ENCODE data around the gene USP16.
"Not testable (repeated sequence)": the region's sequence is repeated elsewhere in the genome, so short reads cannot be mapped to it uniquely, and the experiment has no call there.

USP16 gene

GRCh38 chr21:29024474-29025327 is at the start of gene USP16:
Gene USP16, plus strand, starts transcription at chr21:29024668. Its CDS starts 3,246 bp downstream, at chr21:29027914.
- peak; percentile 86 to 97 (median 91) for DNase-seq (ENCODE audit: low read depth in 2 of 3, low spot score in 1 of 3)

GRCh38 chr21:28975397-28975796 is 49.1 kb upstream of the USP16 start:
- no peak for DNase-seq (ENCODE audit: low read depth in 2 of 3, low spot score in 1 of 3)

DNA sequence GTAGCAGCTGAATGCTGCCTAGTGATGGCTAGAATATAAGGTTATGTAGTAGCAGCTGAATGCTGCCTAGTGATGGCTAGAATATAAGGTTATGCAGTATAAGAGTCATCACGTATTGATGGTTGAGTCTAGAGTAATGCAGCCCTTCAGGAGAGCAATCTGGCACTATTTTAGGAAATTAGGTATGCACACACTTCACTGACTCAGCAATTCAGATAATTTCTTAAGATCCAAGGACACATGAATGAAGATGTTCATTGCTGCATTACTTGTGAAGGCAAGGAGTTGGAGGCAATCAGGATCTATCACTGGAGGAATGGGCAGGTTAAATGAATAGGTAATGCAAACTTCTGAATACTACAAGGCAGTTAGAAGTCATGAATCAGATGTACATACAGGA is 45.4 kb upstream of the USP16 start:
- DNase-seq (ENCODE audit: low read depth in 2 of 3, low spot score in 1 of 3): no peak

GRCh38 chr21:28982637-28983036 is 41.8 kb upstream of the USP16 start:
- DNase-seq (ENCODE audit: low read depth in 2 of 3, low spot score in 1 of 3): no peak

DNA sequence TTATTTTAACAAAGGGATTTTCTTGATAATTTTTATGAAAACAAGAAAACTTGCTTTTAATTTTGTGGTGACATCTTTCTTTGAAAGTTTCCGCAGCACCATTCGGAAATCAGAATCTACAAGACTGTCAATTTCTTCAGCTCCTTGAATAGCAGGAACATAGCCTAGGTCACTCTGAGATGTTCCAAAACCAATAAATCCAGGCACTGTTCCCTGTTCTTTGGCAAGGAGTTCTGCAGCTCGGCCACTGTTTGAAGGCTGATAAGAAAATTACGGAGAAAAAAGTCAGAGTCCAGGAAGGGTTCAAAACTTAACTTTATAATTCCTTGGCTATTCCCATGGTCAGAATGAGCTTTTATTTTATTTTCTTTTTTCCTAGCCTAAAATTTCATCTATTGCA is 37.8 kb upstream of the USP16 start:
- no peak for DNase-seq (ENCODE audit: low read depth in 2 of 3, low spot score in 1 of 3)

DNA sequence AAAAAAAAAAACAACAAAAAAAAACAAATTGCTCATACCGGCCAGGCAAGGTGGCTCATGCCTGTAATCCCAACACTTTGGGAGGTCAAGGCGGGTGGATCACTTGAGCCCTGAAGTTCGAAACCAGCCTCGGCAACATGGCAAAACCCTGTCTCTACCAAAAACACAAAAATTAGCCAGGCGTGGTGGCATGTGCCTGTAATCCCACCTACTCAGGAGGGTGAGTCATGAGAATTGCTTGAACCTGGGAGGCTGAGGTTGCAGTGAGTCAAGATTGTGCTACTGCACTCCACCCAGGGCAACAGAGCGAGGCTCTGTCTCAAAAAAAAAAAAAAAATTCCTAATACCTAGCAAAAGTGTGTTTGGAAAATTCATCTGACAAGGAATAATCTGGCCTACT is 36.3 kb upstream of the USP16 start:
- peak in 2 of 3 donors; percentile 14 to 25 for DNase-seq (ENCODE audit: low read depth in 2 of 3, low spot score in 1 of 3)

- DNase-seq (ENCODE audit: low read depth in 2 of 3, low spot score in 1 of 3): no peak
Observed at GRCh38 chr21:28991861-28992525, 32.5 kb upstream of the USP16 start.

DNA sequence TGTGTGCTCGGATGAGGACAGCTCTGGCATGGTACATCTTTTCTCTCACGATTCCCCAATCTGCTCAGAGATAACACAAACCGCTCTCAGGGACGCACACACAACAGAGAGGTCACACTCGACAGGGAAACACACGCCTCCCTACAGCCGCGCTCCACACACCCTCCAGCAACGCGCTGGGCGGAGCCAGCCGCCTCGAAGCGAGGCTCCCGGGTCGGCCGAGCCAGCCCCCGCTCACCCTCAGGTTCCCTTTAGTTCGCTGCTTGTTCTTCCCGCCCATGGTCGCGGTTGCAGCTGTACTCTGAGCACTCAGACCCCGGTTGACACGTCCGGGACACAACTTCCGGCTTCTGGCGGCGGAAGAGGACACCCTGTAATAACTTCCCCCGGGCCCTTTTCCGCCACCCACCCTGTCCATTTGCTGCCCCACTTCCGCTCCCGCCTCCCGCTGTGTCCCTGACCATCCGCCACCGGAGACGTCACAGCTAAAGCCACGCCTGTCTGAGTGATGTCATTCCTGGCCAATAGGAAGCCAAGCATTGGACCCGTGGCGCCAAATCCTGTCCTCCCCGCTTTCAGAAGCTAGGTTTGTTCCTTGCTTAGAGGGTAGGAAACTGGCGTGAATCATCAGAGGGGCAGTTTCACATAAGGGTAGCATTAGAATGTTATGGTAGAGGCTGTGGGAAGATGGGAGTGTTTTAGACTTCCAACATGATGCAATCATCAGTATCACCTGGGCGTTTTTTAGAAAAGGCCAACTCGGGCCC is 31.8 kb upstream of the USP16 start, which contains the start of gene LTN1:
LTN1 (minus strand) TSS at position 352 of the 767 bp plus-strand sequence; CDS start at position 280, 72 bp downstream.
- peak; percentile 98 to 100 (median 99) for DNase-seq (ENCODE audit: low read depth in 2 of 3, low spot score in 1 of 3)

GRCh38 chr21:28993293-28993629 is 31.2 kb upstream of the USP16 start:
- peak in 1 of 3 donors; percentile 4 for DNase-seq (ENCODE audit: low read depth in 2 of 3, low spot score in 1 of 3)

- DNase-seq (ENCODE audit: low read depth in 2 of 3, low spot score in 1 of 3): peak; percentile 86 to 92 (median 91)
Observed at GRCh38 chr21:29002442-29003144, 21.9 kb upstream of the USP16 start.

- DNase-seq (ENCODE audit: low read depth in 2 of 3, low spot score in 1 of 3): no peak
Observed at GRCh38 chr21:29005696-29006095, 18.8 kb upstream of the USP16 start.

DNA sequence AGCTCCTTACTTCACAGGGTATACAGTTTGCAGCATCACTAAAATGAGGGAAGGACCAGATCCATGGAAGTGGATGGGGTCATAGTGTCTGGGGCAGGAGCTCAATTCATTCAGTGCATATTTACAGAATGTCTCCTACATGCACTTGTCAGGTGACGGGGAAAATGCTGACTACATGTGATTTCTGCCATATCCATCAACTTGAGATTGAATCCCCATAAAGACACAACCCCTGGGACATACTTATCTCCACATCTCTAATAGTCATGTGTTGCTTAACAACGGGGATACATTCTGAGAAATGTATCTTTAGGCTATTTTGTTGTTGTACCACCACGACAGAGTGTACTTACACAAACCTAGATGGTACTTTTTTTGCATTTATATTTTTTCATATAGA is 17.3 kb upstream of the USP16 start:
- no peak for DNase-seq (ENCODE audit: low read depth in 2 of 3, low spot score in 1 of 3)

DNA sequence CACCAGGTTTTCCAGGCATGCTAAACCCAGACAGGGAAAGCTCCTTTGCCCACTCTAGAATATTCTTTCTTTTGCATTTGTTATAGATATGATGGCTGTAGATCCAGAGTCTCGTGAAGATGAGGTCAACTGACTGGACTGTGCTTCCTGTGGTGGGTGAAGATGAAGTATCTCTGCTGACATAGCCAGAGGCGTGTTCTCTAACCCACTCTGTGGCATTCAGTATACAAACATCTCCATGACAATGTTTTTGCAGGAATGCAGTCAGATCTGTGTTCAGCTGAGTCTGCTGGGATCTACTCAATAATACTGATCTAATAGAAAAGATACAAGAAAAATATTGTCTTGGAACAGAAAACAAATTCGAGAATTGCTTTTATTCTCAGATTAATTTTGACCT is 16.7 kb upstream of the USP16 start:
- DNase-seq (ENCODE audit: low read depth in 2 of 3, low spot score in 1 of 3): no peak

- DNase-seq (ENCODE audit: low read depth in 2 of 3, low spot score in 1 of 3): no peak
Observed at GRCh38 chr21:29008367-29008766, 16.1 kb upstream of the USP16 start.

GRCh38 chr21:29011236-29011635 is 13.2 kb upstream of the USP16 start:
- DNase-seq (ENCODE audit: low read depth in 2 of 3, low spot score in 1 of 3): not testable (repeated sequence)

GRCh38 chr21:29017639-29018237 is 6.7 kb upstream of the USP16 start:
- DNase-seq (ENCODE audit: low read depth in 2 of 3, low spot score in 1 of 3): no peak

DNA sequence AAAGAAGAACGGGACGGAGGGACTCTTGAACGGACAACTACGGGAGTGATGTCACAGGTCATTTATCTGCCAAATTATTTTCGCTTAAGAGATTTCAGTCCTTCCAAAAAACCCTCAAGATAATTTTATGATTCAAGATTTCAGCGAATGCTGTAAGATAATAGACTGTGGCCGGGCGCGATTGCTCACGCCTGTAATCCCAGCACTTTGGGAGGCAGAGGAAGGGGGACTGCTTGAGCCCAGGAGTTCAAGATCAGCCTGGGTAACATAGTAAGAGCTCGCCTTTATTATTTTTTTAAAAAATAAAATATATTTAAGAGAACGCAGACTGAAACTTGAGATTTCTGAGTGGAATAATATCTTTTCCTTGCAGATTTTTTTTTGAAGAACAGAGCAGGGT is 5.9 kb upstream of the USP16 start:
- DNase-seq (ENCODE audit: low read depth in 2 of 3, low spot score in 1 of 3): no peak

- DNase-seq (ENCODE audit: low read depth in 2 of 3, low spot score in 1 of 3): no peak
Observed at GRCh38 chr21:29022166-29022565, 2.3 kb upstream of the USP16 start.

- no peak for DNase-seq (ENCODE audit: low read depth in 2 of 3, low spot score in 1 of 3)
Observed at GRCh38 chr21:29025328-29025713, 853 bp downstream of the USP16 start.

DNA sequence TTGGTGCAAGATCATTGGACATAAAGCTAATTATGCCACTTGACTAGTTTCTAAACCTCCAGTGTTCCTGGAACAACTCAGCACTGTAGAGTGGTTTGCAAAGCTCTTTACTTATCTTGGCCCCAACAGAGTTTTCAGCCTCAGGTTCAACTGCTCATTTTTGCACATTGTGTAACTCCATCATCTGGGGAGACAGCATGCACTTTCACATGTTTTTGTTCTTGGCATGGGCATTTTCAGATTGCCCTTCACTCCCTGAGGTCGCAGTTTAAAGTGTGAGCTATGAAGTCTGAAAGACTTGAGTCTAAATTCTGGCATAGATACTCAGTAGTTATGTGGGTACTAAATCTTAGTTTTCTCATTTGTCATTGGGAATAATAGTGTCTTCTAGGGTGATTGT is 5.1 kb downstream of the USP16 start:
- DNase-seq (ENCODE audit: low read depth in 2 of 3, low spot score in 1 of 3): no peak

GRCh38 chr21:29030909-29031308 is 6.4 kb downstream of the USP16 start:
- DNase-seq (ENCODE audit: low read depth in 2 of 3, low spot score in 1 of 3): no peak
